DOHH2 (cell line): ENCODE data around the gene SHISA8.

ENCODE experiments used
- H3F3A ChIP-seq: fragments of 200-600 bp; sonication (generic), shearing (Covaris generic); 2 replicates; pipeline ENCODE4 v1.6.0; 2016; ENCODE audit warnings: antibody characterized with exemption, mild to moderate bottlenecking; ENCODE audit not compliant: control insufficient read depth, insufficient read depth
- H3K27ac ChIP-seq: fragments of 200-600 bp; sonication (generic); 2 replicates; pipeline ENCODE4 v1.5.1; 2014; ENCODE audit warnings: low read depth, mild to moderate bottlenecking, low read length, moderate library complexity
- H3K27me3 ChIP-seq: fragments of 200-600 bp; sonication (generic); 2 replicates; pipeline ENCODE4 v1.6.1; 2014; ENCODE audit warnings: mild to moderate bottlenecking, low read length, mixed read lengths; ENCODE audit not compliant: control insufficient read depth
- H3K36me3 ChIP-seq: fragments of 200-600 bp; sonication (generic); 2 replicates; pipeline ENCODE4 v1.6.1; 2014; ENCODE audit warnings: mild to moderate bottlenecking, low read length, moderate library complexity, mixed read lengths; ENCODE audit not compliant: control insufficient read depth
- H3K4me1 ChIP-seq: fragments of 200-600 bp; sonication (generic); 2 replicates; pipeline ENCODE4 v1.6.1; 2014; ENCODE audit warnings: mild to moderate bottlenecking, low read length, mixed read lengths; ENCODE audit not compliant: control insufficient read depth
- H3K4me2 ChIP-seq: fragments of 200-600 bp; sonication (generic); 2 replicates; pipeline ENCODE4 v1.6.0; 2014; ENCODE audit warnings: mild to moderate bottlenecking, low read length, moderate library complexity
- H3K4me3 ChIP-seq: fragments of 200-600 bp; sonication (generic); 2 replicates; pipeline ENCODE4 v1.5.1; 2014; ENCODE audit warnings: mild to moderate bottlenecking, low read length, mixed read lengths
- H3K79me2 ChIP-seq: fragments of 200-600 bp; sonication (generic); 2 replicates; pipeline ENCODE4 v1.6.1; 2014; ENCODE audit warnings: mild to moderate bottlenecking, low read length, mixed read lengths; ENCODE audit not compliant: control insufficient read depth
- H3K9me2 ChIP-seq: fragments of 200-600 bp; sonication (generic); replicated peaks from 2 replicates; pipeline ENCODE4 v1.6.1; 2014; ENCODE audit warnings: mild to moderate bottlenecking, low read length, mixed read lengths; ENCODE audit not compliant: control insufficient read depth
- H3K9me3 ChIP-seq: fragments of 200-600 bp; sonication (generic); 2 replicates; pipeline ENCODE4 v1.6.1; 2014; ENCODE audit warnings: antibody characterized with exemption, low read length, mixed read lengths; ENCODE audit not compliant: control insufficient read depth, insufficient read depth
- H4K20me1 ChIP-seq: fragments of 200-600 bp; sonication (generic); 2 replicates; pipeline ENCODE4 v1.6.0; 2014; ENCODE audit warnings: low read depth, mild to moderate bottlenecking, antibody characterized with exemption, low read length, moderate library complexity; ENCODE audit not compliant: control insufficient read depth, insufficient read depth
- EZH2phosphoT487 ChIP-seq: fragments of 200-600 bp; sonication (generic); IDR thresholded peaks from 2 replicates; pipeline ENCODE4 v1.6.1; 2017; ENCODE audit warnings: borderline replicate concordance, mild to moderate bottlenecking, antibody characterized with exemption, low read length, moderate library complexity, mixed read lengths
- TF ChIP-seq, protein P1 (sequence below): fragments of 200-600 bp; sonication (generic); IDR thresholded peaks from one replicate; pipeline ENCODE4 v1.5.1; 2014; ENCODE audit warnings: antibody characterized with exemption, mild to moderate bottlenecking, low read depth, low read length; ENCODE audit not compliant: poor library complexity, severe bottlenecking

The SHISA8 gene

DNA sequence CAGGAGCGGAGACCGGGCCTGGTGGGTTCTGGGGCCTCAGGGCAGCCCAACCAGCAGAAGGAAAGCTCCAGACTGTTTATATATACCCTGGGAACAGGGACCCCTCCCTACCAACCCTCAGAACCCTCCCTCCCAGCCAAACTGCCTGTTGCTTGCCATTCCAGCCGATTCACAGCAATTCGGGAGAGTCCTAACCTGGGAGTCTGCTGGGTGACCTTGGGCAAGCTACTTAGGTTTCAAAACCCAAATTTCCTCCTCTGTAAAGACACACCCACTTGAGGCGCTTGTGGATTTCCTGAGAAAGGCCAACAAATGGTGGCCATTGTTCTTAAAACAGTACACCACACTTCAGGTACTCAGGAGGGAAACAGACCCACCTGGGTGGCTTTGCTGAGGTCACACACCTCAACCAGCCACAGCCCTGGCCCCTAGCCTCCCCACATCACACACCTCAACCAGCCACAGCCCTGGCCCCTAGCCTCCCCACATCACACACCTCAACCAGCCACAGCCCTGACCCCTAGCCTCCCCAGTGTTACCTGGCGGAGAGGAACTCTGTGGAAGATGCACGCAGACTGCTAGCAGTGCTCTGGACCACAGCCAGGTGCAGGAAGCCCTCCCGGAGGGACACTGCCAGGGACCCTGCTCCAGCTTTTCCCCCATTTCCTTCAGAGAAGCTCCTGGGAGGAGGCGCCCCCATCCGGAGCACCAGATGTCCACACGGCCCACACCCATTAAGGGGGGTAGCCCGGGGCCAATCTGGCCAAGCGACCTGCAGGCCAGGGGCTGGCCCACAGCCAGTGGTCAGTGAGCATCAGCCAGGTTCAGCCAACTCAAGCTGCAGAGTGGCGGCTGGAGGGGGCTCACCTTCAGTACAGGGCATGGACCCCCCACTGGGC lies 6.2 kb downstream of the SHISA8 start:
- Histone ChIP-seq H4K20me1 (peaks cover 4% of the 10 kb centered on the region; the same call in 1 of the 2 replicates), H3K4me3 (no peak overlapping the region), H3K27ac (no peak overlapping the region), H3K36me3 (peaks cover 31% of the 10 kb centered on the region), H3K4me2 (no peak overlapping the region), H3K9me3 (no peaks in the 10 kb centered on the region), H3F3A (peaks cover 5% of the 10 kb centered on the region; the same call in 1 of the 2 replicates), H3K9me2 (no peaks in the 10 kb centered on the region), H3K27me3 (peaks cover 48% of the 10 kb centered on the region), H3K4me1 (peaks cover 22% of the 10 kb centered on the region), H3K79me2 (no peaks in the 10 kb centered on the region)
- TF ChIP-seq EZH2phosphoT487, result no peak; the same call in 1 of the 2 replicates
- TF ChIP-seq, protein P1, sequence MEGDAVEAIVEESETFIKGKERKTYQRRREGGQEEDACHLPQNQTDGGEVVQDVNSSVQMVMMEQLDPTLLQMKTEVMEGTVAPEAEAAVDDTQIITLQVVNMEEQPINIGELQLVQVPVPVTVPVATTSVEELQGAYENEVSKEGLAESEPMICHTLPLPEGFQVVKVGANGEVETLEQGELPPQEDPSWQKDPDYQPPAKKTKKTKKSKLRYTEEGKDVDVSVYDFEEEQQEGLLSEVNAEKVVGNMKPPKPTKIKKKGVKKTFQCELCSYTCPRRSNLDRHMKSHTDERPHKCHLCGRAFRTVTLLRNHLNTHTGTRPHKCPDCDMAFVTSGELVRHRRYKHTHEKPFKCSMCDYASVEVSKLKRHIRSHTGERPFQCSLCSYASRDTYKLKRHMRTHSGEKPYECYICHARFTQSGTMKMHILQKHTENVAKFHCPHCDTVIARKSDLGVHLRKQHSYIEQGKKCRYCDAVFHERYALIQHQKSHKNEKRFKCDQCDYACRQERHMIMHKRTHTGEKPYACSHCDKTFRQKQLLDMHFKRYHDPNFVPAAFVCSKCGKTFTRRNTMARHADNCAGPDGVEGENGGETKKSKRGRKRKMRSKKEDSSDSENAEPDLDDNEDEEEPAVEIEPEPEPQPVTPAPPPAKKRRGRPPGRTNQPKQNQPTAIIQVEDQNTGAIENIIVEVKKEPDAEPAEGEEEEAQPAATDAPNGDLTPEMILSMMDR, result no peak

DNA sequence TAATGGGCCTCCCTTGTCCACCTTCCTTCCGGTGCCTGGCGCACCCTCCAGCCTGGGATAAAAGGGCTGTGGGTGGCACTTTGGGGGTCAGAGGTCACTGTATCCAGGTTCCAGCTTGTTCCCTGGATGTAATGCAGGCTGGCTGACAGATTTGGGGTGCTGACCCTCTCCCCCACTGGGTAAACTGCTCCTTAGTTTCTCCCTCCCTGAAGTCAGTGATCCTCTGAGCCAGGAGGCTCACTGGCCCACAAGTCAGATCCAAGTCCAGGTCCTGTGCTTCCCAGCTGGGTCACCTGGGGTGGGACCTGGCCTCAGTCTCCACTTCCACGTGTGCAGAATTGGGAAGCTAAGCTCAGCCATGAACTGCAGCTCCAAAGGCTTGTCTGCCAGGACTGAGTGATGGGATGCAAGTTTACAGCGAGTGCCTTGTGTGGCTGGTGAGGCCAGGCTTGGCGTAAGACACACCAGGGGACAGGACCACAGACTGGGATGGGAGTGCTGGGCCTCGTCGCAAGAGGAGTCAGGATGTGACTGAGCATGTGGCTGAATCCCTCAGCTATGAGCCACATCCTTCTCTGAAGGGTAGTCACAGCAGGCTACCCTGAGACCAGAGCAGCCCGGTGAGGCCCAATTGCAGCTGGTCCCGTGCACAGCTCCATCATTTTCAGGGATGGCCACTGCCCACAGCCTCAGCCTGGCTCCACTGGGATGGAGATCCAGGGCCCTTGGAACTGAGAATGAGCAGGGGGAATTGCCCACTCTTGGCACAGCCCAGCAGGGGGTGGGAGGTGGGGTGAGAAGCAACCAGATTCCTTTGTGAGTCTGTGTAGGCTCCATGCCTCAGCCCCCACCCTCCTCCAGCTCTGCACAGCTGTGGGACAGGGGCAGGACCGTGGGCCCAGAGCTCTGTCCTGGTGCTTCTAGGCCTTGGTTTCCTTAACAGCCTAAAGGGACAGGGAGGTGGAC lies 7.2 kb downstream of the SHISA8 start:
- no peak overlapping the region for H3K27ac ChIP-seq
- TF ChIP-seq, protein P1, result no peak
- no peak for TF ChIP-seq EZH2phosphoT487
- H3K36me3 ChIP-seq, result peaks cover 40% of the 10 kb centered on the region
- H3K9me3 ChIP-seq, result no peaks in the 10 kb centered on the region
- H3K4me2 ChIP-seq, result no peak overlapping the region
- H3K27me3 ChIP-seq, result peaks cover 40% of the 10 kb centered on the region
- peaks cover 4% of the 10 kb centered on the region; the same call in 1 of the 2 replicates for H4K20me1 ChIP-seq
- no peak overlapping the region for H3K4me3 ChIP-seq
- H3K79me2 ChIP-seq, result no peaks in the 10 kb centered on the region
- H3F3A ChIP-seq, result peaks cover 5% of the 10 kb centered on the region; the same call in 1 of the 2 replicates
- H3K4me1 ChIP-seq, result peaks cover 22% of the 10 kb centered on the region
- H3K9me2 ChIP-seq, result no peaks in the 10 kb centered on the region

DNA sequence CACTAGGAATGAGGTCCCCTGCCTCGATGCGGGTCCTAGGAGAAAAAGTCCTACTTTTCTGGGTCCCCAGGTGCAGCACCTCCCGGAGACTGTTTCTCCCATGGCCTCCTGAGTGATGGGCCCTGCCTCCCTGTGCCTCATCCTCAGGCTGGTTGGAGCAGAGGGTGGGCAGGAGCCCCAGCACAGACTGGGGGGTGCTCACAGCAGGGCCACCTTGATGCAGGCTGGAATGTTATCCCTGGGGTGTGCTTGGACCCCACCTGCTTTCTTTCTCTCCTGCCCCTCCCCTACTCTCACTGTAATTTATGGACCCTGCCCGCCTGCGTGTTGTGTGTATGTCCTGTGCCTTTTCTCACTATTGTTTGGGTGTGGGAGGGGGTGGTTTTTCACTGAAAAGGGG lies 8.1 kb downstream of the SHISA8 start:
- Histone ChIP-seq H3K4me2 (no peak overlapping the region), H3K79me2 (no peaks in the 10 kb centered on the region), H3K9me3 (no peaks in the 10 kb centered on the region), H4K20me1 (peaks cover 4% of the 10 kb centered on the region; the same call in 1 of the 2 replicates), H3K4me1 (peaks cover 22% of the 10 kb centered on the region), H3K36me3 (peaks cover 49% of the 10 kb centered on the region), H3K27ac (no peak overlapping the region), H3K27me3 (peaks cover 31% of the 10 kb centered on the region), H3F3A (peaks cover 5% of the 10 kb centered on the region; the same call in 1 of the 2 replicates), H3K9me2 (no peaks in the 10 kb centered on the region), H3K4me3 (no peak overlapping the region)
- TF ChIP-seq EZH2phosphoT487, result no peak
- TF ChIP-seq, protein P1, result no peak
